Measurements from ENCODE around the gene FALEC.

GRCh38 chr1:150568594-150568966, 53.0 kb downstream of the FALEC start:
- TF ChIP-seq CTCF (IDR thresholded peaks at IDR 0.05) (no peak), ZFX (IDR thresholded peaks at IDR 0.05; ENCODE audit: borderline replicate concordance) (no peak)

Data from 22Rv1 (cell line).